Body of pancreas (tissue), 4 donors: ENCODE measurements around the gene ZNF592. TPM values are rescaled to one million over a fixed set of nuclear protein-coding genes. Genes with fewer than 3 reads are reported as not detected.

Experiments
- ATAC-seq: fragments of 150-250 bp; one replicate; pipeline ENCODE4 v1.9.1; 2016
- DNase-seq, 4 donors: peaks; one replicate each; pipeline ENCODE4 v3.0.0-alpha.2; 2019
- H3K27ac ChIP-seq, 4 donors: fragments of 200-600 bp; sonication (generic); 1 replicate in 3 of 4; 2 replicates in 1 of 4; pipeline versions ENCODE4 v1.5.1 to v1.6.1; 2016 to 2019; ENCODE audit warnings: mild to moderate bottlenecking in 1 of 4, mixed read lengths in 1 of 4, moderate library complexity in 1 of 4
- H3K27me3 ChIP-seq, 2 donors: fragments of 200-600 bp; sonication (generic); one replicate each; pipeline ENCODE4 v1.6.0; 2016; ENCODE audit warnings: mild to moderate bottlenecking in 1 of 2
- H3K36me3 ChIP-seq, 2 donors: fragments of 200-600 bp; sonication (generic); replicated peaks in 1 of 2; 2 replicates each; pipeline ENCODE4 v1.5.1; 2016; ENCODE audit warnings: low read depth in 2 of 2; ENCODE audit not compliant: insufficient read depth in 1 of 2
- H3K4me1 ChIP-seq: fragments of 200-600 bp; sonication (generic); one replicate; pipeline ENCODE4 v1.6.0; 2016
- H3K4me3 ChIP-seq, 2 donors: fragments of 200-600 bp; sonication (generic); 1 replicate in 1 of 2; 2 replicates in 1 of 2; pipeline ENCODE4 v1.5.1; 2016 to 2019
- H3K9me3 ChIP-seq, 3 donors: fragments of 200-600 bp; sonication (generic); 1 replicate in 2 of 3; 2 replicates in 1 of 3; pipeline ENCODE4 v1.5.1; 2016
- CTCF ChIP-seq, 7 experiments: fragments of 450-650 bp in 4 of 7; fragments of 200-600 bp in 3 of 7; sonication (generic) in 3 of 7; IDR thresholded peaks; one replicate each; pipeline ENCODE4 v1.5.1; 2016 to 2019; ENCODE audit warnings: antibody characterized with exemption in 7 of 7
- POLR2A ChIP-seq, 3 donors: fragments of 450-650 bp; IDR thresholded peaks; one replicate each; pipeline ENCODE4 v1.6.1; 2016; ENCODE audit warnings: antibody characterized with exemption in 3 of 3, mild to moderate bottlenecking in 2 of 3
- WGBS, 2 donors: methylation state at CpG; one replicate each; pipeline ENCODE4 v1.1.5; 2017; 5-methylcytosine and 5-hydroxymethylcytosine counted together
- intact Hi-C: fragments of 100-400 bp; cut with DNase I; formaldehyde crosslinking; loops from one replicate; pipeline ENCODE4 v1.15.1; 2023
- total RNA-seq, 2 donors: library from RNA; depleted of rRNA; stranded (reverse); fragments of >200 nt; gene quantifications; one replicate each; pipeline ENCODE4 v1.1.0, GENCODE V29; 2016

ZNF592 gene
- total RNA-seq, 2 donors from 2014 or later, result 14.3 to 20.8 TPM

- peak; percentile 98 for ATAC-seq
- peak; percentile 94 to 96 (median 94) for DNase-seq
- peak in 1 of 7 experiments; percentile 21 for TF ChIP-seq CTCF (IDR thresholded peaks at IDR 0.05)
- peak; percentile 69 to 97 (median 96) for TF ChIP-seq POLR2A (IDR thresholded peaks at IDR 0.05)
- H3K27me3 ChIP-seq, result no peaks in the 10 kb centered on the region
- WGBS, 2 donors, result 0% methylated on average over 16 to 57 of the region's 57 CpGs
- peak within 1 kb of the TSS; percentile 82 to 94 (median 91) for H3K27ac ChIP-seq
- no peaks in the 10 kb centered on the region for H3K9me3 ChIP-seq
- H3K4me1 ChIP-seq, result peaks cover 24% of the 10 kb centered on the region
- intact Hi-C loops, result no loop called here
- H3K4me3 ChIP-seq, result peak within 1 kb of the TSS; percentile 79 to 90
- no peaks in the 10 kb centered on the region for H3K36me3 ChIP-seq
These were observed 32.2 kb upstream of the ZNF592 start, which contains the start of gene SEC11A for GRCh38 chr15:84716036-84716732. SEC11A (minus strand) TSS chr15:84716139; CDS start chr15:84716075, 64 bp downstream.

- TF ChIP-seq POLR2A (IDR thresholded peaks at IDR 0.05), result no peak
- TF ChIP-seq CTCF (IDR thresholded peaks at IDR 0.05), result no peak
- DNase-seq (no peak), ATAC-seq (no peak)
- H3K9me3 ChIP-seq, result no peaks in the 10 kb centered on the region
- no peak overlapping the region for H3K27ac ChIP-seq
- WGBS, 2 donors, result 65 to 76% methylated on average over 2 of the region's 2 CpGs
- intact Hi-C loops, result no loop called here
- H3K27me3 ChIP-seq, result no peaks in the 10 kb centered on the region
- no peak overlapping the region for H3K4me3 ChIP-seq
- peaks cover 5% of the 10 kb centered on the region for H3K4me1 ChIP-seq
- no peaks in the 10 kb centered on the region for H3K36me3 ChIP-seq
These were observed 27.0 kb upstream of the ZNF592 start for GRCh38 chr15:84721371-84721770.

GRCh38 chr15:84722628-84723027 lies 25.8 kb upstream of the ZNF592 start:
- no peak overlapping the region for H3K27ac ChIP-seq
- H3K4me1 ChIP-seq, result no peaks in the 10 kb centered on the region
- intact Hi-C loops, result no loop called here
- no peak overlapping the region for H3K4me3 ChIP-seq
- H3K9me3 ChIP-seq, result no peaks in the 10 kb centered on the region
- TF ChIP-seq CTCF (IDR thresholded peaks at IDR 0.05), result no peak
- TF ChIP-seq POLR2A (IDR thresholded peaks at IDR 0.05), result no peak
- H3K36me3 ChIP-seq, result no peaks in the 10 kb centered on the region
- ATAC-seq, result no peak
- no peaks in the 10 kb centered on the region for H3K27me3 ChIP-seq
- 69 to 86% methylated on average over 2 of the region's 2 CpGs for WGBS, 2 donors
- no peak for DNase-seq

- intact Hi-C loops, result no loop called here
- peak overlapping the region in 1 of 4 donors; percentile 19 for H3K27ac ChIP-seq
- H3K4me1 ChIP-seq, result no peaks in the 10 kb centered on the region
- H3K27me3 ChIP-seq, result no peaks in the 10 kb centered on the region
- no peak for TF ChIP-seq CTCF (IDR thresholded peaks at IDR 0.05)
- TF ChIP-seq POLR2A (IDR thresholded peaks at IDR 0.05), result no peak
- no peaks in the 10 kb centered on the region for H3K36me3 ChIP-seq
- no peaks in the 10 kb centered on the region for H3K9me3 ChIP-seq
- peak in 1 of 4 donors; percentile 48 for DNase-seq
- H3K4me3 ChIP-seq, result no peak overlapping the region
- WGBS, 2 donors, result 37 to 56% methylated on average over 1 of the region's 1 CpG
- ATAC-seq, result no peak
These were observed 23.3 kb upstream of the ZNF592 start for GRCh38 chr15:84725001-84725491.

- no peaks in the 10 kb centered on the region for H3K36me3 ChIP-seq
- WGBS, 2 donors, result 91 to 95% methylated on average over 6 of the region's 6 CpGs
- DNase-seq, result no peak
- no peak overlapping the region for H3K27ac ChIP-seq
- no peak overlapping the region for H3K4me3 ChIP-seq
- H3K4me1 ChIP-seq, result no peaks in the 10 kb centered on the region
- ATAC-seq, result no peak
- H3K9me3 ChIP-seq, result no peaks in the 10 kb centered on the region
- intact Hi-C loops, result no loop called here
- TF ChIP-seq POLR2A (IDR thresholded peaks at IDR 0.05), result no peak
- no peak for TF ChIP-seq CTCF (IDR thresholded peaks at IDR 0.05)
- H3K27me3 ChIP-seq, result no peaks in the 10 kb centered on the region
These were observed 21.0 kb upstream of the ZNF592 start for GRCh38 chr15:84727429-84727828.
